GDM1 (cell line): ENCODE measurements around the gene NAB2.
A peak's percentile ranks its signal among the peaks of the same experiment; 100 is the strongest.
"Not testable (repeated sequence)": the region's sequence is repeated elsewhere in the genome, so short reads cannot be mapped to it uniquely, and the experiment has no call there.

Experiments
- DNase-seq: peaks from one replicate; lab custom pipeline; 2025; lab: John Stamatoyannopoulos, UW

The NAB2 gene

DNA sequence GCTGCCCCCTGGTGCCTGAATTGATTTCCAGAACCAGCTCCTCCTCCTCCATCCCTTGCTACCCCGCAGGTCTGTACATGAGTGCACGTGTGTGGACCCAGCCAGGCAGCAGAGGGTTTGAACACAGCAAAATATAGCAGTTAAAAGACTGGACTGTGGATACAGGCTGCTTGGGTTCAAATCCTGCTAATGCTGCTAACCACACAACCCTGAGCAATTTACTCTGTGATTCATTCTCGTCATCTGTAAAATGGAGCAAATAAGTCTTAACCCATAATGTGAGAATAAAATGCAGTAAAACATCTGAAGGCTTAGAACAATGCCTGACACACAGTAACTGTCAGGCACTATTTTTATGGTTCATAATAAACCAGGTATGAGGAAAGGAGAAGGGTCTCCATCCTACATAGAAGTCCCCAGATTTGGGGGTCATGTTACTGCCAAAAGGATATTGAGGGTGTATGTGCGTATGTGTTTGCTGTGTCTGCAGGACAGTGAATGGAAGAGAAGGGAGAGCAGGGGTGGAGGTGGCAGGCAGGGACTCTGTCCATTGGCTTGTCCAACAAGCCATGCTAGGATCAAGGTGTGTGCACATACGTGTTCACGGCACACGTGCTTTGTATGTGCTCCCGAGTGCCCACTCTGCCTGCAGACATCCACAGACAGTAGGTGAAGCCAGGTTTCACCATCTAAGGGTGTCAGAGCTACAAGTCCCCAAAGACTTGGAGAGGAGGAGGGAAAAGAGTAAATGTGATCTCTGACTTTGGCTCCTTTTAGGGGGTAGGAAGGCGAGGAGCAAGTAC, 23.8 kb downstream of the NAB2 start:
- no peak for DNase-seq

DNA sequence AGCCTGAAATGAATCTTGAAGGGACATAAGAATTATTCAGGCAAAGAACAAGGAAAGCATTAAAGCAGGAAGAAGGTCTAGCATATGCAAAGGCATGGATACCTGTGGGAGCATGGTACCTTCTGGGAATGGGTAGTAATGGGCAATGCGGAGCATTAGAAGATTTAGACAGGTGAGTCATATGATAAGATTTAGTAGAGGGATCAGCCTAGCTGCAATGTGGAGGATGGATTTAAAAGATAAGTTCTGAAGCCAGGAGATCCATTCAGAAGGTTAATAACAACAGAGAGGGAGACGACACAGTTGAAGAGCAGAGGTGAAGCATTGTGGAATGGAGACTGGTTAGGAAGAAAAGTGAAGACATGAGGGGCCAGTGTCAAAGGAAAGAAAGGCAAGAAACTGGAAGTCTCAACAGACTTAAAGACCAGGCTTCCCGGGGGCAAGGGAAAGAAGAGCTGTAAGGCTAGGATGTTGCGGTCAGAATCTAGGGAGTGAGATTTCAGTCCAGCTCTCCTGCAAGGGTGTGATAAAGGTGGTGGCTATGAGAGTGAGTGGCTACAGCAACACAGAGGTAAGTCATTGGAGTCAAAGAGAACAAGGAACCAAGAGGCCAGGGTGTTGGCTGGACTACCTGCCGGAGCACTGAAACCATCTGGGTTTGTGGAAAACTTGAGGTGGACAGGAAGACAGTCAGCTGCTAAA, 27.8 kb downstream of the NAB2 start:
- DNase-seq: no peak

DNA sequence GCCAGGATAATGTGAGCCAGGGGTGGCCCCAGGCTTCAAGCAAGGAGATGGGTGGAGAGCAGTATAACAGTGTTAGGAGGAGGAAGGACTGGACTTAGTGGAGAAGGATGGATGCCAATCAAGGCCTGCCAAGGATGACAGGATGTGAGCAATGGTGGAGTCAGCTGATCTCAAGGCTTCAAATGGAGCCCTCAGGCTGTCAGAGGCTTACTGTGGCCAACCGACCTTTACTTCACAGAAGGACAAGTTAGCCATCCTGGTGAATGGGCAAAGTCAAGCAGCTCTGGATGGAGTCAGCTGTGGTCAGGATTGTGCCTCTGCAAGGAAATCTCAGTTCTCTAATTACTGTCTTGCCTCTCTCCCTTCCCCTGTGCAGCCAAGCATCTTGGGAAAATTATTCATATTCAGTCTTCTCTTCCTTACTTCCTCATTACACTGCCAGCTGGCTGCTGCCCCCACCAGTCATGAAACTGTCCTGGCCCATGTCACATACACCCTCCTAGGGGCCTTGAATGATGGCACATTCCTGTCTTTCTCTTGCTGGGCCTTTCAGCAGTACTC, 29.9 kb downstream of the NAB2 start:
- DNase-seq: peak; percentile 21

DNA sequence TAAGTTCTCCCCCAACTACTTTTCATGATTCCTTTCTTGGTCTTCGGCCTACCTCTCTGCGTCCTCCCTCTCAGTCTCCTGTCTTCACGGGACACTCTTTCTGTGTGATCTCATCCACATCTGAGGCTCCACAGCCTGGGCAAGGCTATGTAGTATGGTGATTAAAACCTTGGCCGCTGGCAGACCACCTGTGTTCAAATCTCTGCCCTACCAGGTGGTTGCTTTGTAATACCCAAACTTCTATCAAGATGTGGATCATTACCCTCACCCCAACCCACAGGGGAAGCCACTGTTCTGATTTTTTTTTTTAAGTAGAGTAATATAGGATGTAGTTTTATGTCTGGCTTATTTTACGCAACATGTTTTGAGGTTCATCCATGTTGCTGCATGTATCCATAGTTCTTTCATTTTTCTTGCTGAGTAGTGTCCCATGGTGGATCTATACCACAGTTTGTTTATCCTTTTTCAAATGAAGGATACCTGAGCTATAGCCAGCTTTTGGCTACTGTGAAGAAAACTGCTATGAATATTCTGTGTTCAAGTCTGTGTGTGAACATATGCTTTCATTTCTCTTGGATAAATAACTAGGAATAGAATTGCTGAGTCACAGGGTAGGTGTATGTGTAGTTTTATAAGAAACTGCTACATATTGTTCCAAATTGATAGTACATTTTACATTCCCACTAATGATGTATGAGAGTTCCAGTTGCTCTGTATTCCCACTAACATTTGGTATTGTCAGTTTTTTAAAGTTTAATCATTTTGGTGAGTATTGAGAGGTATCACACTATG, 30.6 kb downstream of the NAB2 start:
- DNase-seq: no peak

- not testable (repeated sequence) for DNase-seq
Observed at GRCh38 chr12:57120718-57121117, 31.8 kb downstream of the NAB2 start.

GRCh38 chr12:57123813-57124212, 34.9 kb downstream of the NAB2 start:
- no peak for DNase-seq

- peak; percentile 58 for DNase-seq
Observed at GRCh38 chr12:57124261-57124877, 35.5 kb downstream of the NAB2 start.

DNA sequence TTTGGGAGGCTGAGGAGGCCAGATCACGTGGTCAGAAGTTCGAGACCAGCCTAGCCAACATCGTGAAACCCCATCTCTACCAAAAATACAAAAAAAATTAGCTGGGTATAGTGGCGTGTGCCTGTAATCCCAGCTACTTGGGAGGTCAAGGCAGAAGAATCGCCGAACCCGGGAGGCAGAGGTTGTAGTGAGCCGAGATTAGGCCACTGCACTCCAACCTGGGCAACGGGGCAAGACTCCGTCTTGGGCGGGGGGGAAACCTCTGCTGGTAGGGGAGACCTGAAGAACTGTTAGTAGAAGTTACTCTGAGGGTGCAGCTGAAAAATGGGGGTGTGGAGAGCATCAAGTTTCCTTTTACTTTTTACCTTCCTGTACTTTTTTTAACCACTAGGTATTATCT, 37.1 kb downstream of the NAB2 start:
- DNase-seq: no peak

DNA sequence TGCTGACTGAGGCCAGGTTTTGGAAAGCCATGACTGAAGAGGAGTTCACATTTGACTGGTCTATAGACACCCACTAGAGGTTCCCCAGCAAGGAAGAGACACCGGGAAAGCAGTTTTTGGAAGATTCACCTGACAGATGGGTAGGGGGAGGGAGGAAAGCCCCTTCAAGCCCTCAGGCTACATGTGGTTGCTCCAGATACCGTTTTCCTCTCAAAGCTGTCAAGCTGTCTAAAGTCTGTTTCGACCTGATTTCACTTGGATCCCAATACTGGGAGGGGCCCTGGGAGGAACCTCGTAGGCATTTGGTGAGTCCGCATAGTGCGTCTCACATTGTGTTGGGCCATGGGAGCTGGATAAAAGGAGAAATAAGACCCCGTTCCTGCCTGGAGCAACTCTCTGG, 37.6 kb downstream of the NAB2 start:
- DNase-seq: no peak

GRCh38 chr12:57127101-57127725, 38.3 kb downstream of the NAB2 start:
- DNase-seq: no peak

- peak; percentile 7 for DNase-seq
Observed at GRCh38 chr12:57127726-57128518, 39.0 kb downstream of the NAB2 start, which contains the start of gene LRP1. Gene LRP1, plus strand, starts transcription at chr12:57128483. Its CDS starts 482 bp downstream, at chr12:57128965.

GRCh38 chr12:57128519-57129247, 39.8 kb downstream of the NAB2 start:
- no peak for DNase-seq

- no peak for DNase-seq
Observed at GRCh38 chr12:57129321-57129842, 40.5 kb downstream of the NAB2 start.

DNA sequence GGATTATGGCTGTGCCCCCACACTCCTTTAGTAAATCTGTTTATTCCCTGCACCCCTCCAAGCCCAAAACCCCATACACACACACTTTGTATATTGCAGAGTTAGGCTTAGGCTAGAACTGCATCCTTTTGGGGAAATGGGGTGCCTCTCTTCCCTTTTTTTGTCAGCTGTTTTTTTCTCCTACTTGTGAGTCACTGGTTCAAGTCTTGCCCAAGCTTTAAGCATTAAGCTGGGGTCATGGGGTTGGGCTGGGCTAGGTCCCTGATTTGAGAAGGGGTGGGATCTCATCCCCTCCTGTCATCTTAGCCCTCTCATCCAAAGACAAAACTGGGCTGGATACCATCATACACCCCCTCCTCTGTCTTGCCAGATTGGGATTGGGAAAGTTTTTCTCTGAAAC, 41.0 kb downstream of the NAB2 start:
- DNase-seq: no peak

DNA sequence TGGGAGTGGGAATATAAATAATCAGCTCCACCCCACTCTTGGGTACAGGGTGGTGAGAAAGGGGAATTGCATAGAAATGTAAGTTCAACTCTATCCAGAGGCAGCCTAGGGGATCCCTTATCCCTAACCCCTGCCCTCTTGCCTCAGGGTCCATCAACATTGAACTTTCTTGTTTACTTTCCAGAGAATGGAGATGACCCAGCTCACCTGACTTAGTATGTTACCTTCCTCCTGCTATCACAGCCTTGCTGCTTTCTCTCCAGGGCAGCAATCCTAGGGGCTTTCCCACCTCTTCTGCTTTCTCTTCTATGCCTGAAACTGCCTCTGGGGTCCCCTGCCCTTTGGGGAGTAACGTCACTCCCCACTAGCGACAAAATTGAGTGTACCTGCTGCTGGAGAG, 42.0 kb downstream of the NAB2 start:
- DNase-seq: no peak

- no peak for DNase-seq
Observed at GRCh38 chr12:57131896-57132744, 43.2 kb downstream of the NAB2 start.

- no peak for DNase-seq
Observed at GRCh38 chr12:57133013-57133569, 44.2 kb downstream of the NAB2 start.

DNA sequence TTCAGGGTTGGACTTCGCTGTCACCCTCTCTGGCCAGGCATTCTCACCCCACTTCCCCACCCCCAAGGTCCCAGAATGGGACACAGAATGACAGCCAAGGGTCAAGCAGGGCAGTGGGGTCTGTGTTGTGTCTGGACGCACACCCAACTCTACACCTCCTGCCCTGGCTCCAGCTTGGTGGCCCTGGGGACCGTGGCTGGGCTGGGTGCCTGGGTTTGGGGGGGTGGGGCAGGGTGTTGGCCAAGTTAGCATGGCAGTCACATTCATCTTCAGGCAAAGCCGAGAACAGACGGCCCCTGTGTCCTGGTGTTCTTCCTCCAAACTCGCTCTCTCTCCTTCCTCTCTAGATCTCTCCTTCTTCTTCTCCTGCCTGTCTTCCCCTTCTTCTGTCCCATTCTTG, 45.0 kb downstream of the NAB2 start:
- no peak for DNase-seq
